Activated gamma-delta T cell treated with Interleukin-2 at 50 U/mL for 16 hours (primary cell): ENCODE data around the gene FCER1G.

Source experiments
- DNase-seq: peaks from one replicate; pipeline ENCODE4 v3.0.0-alpha.2; 2020

Gene FCER1G

DNA sequence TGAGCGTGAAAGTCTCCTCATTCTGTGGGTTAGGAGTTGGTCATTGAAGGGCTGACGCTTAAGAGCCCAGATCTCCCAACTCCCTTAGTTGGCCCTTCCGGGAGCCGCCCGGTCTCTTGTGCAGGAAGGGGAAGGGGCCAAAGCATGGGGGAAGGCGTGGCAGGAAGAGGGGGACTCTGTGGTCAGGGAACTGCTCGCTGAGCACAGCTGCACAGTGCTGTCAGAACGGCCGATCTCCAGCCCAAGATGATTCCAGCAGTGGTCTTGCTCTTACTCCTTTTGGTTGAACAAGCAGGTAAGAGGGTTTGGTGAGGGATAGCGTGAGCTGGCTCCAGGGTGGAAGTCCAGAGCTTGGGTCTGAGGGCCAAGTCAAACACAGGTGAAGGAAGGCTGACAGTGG is at the start of gene FCER1G:
Gene FCER1G (plus strand): TSS at position 220 of the 400 bp plus-strand sequence. CDS start 27 bp downstream, at position 247.
- no peak for DNase-seq

DNA sequence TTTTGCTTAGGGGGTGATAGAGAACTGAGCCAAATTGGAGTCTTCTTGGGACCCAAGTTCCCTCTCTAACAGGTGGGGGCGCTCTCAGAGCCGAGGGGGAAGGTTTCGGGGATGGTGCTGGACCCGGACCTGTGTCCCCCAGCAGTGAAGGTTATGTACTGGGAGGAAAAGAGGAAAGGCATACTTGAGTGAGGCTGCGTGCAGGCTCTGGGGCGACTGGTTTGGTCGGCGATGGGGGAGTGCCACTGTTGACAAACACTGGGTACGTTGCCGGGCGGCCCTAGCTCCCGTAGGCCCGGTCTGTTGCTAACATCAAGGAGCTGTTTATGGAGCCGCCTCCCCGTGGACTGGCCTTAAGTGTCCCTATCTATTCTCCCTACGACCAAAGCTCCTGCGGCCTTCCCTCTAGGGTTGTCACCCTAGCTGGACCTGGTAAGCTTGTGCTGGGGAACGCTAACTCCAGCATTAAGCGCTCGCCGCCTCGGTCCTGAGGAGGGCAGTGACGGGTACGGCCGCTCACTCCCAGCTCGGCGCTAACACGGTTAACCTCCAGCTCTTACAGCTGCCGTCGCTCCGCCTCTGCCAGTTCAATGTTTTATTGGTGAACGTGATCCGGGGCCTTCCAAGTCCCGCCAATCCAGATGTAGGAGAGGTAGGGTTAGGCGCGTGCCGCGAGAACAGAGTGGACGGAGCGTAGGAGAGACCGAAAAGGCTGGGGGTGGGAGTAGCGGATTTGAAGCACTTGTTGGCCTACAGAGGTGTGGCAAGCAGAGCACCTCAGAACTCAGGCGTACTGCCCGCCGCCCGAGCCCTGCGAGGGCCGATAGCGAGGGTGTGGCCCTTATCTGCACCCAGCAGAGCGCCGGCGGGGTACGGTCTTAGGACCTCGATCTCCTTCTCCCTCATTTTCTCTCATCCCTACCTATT is 49.1 kb upstream of the FCER1G start, which contains the start of gene PPOX:
Gene PPOX (plus strand): TSS at position 685 of the 927 bp plus-strand sequence. CDS start 422 bp downstream, outside the sequence.
- DNase-seq, result peak; percentile 91

DNA sequence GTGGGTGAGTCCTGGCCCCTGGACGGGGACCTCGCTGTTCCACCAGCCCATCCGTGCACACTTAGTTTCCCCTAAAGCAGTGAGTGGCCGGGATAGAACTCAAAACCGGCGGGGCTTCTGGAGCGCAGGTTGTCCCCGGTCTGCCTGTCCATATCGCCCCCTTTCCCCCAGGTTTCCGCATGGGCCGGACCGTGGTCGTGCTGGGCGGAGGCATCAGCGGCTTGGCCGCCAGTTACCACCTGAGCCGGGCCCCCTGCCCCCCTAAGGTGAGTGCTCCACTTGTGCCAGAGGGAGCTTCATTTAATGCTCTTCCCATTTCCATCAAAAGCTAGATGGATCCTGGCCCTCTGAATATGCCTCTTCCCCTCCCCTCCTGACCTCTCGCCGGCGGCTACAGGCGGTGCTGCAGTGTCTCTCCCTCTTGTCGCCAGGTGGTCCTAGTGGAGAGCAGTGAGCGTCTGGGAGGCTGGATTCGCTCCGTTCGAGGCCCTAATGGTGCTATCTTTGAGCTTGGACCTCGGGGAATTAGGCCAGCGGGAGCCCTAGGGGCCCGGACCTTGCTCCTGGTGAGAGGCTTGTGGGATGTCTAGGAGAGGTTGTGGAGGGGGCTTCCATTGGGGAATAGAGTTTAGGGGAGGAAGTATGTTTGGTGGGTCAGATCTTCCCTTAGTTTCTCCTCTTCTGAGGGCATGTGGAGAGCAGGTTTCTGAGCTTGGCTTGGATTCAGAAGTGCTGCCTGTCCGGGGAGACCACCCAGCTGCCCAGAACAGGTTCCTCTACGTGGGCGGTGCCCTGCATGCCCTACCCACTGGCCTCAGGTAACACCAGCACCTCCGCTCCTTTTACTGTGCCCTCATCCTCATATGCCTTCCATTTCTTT is 48.2 kb upstream of the FCER1G start:
- DNase-seq, result no peak

DNA sequence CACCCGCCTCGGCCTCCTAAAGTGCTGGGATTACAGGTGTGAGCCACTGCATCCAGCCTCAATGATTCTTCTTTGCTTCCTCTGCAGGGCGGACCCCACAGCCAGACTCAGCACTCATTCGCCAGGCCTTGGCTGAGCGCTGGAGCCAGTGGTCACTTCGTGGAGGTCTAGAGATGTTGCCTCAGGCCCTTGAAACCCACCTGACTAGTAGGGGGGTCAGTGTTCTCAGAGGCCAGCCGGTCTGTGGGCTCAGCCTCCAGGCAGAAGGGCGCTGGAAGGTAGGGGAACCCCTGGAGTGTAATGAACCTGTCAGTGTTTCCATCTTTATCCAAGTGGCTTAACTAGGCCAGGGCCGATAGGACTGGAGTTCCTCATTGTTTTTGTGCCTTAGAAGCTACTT is 46.2 kb upstream of the FCER1G start:
- no peak for DNase-seq

DNA sequence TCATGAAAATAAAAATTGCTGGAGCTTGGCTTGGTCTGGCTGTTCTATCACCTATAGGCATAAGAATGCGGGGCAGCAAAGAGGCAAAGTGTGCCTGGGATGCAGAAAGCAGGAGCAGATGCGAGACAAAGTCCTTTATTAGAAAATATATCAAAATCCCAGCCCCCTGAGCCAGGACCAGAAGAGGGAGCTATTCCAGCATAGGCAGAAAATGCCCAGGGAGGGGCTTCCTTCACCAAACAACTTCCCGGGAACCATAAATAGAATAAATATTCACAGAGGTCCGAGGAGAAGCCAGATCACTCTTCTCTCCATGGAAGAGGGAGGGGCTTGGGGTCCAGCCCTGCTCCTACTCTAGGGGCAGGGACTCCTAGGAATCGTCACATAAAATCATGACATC is 43.9 kb upstream of the FCER1G start:
- DNase-seq, result no peak

DNA sequence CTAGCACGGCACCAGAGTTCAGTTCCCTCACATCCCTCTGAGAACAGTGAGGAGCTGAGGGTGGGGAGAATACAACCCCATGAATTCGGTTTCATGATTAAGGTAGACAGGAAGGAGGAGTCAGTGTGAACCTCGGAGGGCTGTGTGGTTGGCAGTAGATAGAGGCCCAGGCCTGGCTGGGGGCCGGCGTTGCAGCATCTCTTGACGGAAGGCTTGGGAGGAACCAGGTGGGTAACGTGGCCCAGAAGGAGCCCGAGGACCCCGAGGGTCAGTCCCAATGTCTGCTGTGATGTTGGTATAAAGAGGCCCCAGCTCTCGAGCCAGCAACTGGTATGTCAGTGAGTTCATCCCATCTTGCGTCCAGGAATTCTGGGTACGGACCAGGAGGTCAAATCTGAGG is 43.4 kb upstream of the FCER1G start:
- no peak for DNase-seq

DNA sequence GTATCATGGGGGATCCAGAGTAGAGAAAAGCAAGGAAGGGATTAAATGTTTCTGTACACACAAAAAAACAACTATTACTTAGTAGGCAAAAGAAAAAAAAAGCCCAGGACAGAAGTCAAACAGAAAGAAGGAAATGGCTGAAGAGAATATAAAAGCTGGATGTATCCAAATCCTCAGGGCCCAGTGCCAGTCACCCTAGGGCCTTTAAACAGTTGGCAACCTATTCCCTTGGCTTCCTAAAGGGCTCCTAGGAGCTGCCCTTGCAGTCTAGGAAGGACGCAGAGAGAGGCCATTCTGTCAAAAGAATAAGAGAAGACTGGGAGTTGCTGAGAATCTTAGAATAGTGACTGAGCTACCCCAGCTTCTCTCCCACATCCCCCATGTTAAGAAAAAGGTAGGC is 42.7 kb upstream of the FCER1G start:
- no peak for DNase-seq

DNA sequence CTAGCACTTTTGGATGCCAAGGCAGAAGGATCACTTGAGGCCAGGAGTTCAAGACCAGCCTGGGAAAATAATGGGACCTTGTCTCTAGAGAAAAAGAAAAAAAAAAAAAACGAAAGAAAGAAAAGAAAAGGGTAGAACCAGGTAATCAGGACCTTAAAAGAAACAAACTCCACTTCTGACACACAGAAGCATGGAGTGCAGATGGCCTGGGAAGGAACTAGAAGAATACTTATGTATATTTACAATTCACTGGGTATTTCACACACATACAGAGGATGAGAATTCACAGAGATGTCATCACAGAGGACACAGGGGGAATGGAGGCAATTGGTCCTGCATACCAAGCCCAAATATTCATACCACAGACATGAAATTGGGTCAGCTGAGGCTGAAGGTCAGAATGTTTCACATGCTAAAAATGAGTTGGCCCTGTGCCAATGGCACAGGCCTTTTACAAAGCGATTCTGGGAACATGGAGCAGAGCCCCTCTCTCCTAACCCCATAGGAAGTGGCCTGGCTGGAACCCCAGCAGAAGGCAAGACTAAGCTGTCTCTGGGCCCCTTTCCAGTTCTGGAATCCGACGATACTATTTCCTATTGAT is 42.2 kb upstream of the FCER1G start:
- DNase-seq, result no peak

DNA sequence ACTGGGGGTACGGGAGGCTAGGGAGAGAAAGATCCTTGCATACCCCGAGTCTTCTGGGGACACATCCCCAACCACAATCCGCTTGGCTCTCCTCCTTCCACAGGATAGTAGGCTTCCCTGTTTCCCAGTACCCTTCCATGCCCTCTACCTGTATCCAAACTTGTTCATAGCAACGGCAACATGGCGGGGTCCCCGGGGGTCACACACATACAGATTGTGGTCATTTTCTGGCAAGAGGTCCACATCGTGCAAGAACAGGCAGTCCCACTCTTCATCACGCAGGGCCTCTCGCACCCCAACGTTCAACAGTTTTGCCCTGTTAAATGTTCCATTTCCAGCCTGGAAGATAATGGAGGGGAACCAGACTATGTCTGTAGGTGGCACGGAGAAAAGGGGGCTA is 41.4 kb upstream of the FCER1G start:
- no peak for DNase-seq

DNA sequence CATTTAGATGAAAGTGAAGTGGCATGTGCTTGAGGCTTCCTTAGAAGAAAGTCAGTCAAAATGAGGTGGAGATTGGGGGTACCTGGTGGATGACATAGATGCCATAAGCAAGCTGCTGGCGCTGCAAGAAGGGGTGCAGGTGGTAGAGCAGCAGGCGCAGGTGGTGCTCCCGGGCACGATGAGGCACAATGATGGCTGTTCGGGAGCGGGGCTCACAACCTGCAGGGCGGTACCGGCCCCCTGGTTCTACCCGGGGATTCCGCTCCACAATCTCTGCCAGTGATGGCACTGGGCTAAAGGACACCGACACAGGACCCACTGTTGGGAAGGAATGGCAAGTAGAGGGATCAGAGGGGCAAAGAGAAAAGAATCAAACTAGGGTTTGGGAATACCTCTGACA is 40.2 kb upstream of the FCER1G start:
- no peak for DNase-seq

DNA sequence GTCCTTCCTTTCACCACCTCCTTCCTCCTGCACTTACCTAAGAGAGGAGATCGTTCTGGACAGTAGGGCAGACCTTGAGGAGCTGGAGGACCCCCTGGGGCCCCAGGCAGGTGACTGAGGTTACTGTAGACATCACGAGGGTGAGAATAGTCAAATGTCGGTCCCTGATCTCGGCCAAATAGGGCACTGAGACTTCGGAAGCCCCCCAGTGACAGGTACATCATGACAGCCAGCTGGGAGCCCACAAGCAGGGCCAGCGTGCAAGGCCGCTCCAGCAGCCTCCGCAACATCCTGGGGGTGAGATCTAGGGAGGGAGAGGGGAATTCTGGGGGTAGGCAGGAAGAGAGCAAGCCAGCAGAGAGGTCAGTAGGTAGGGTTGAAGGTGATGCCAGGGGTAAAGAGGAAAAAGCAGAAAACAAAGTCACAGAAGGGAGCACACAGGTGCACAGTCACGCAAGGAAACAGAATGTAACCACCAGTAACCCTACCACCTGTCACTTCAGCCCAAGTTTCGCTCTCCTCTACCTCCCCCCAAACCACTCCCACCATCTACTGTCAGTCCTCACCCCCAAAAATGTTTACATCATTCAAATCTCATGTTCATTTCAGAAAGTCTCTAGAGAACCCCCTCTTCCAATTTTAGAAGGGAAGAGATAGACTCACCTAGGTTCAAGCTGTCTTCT is 39.2 kb upstream of the FCER1G start:
- DNase-seq, result no peak

DNA sequence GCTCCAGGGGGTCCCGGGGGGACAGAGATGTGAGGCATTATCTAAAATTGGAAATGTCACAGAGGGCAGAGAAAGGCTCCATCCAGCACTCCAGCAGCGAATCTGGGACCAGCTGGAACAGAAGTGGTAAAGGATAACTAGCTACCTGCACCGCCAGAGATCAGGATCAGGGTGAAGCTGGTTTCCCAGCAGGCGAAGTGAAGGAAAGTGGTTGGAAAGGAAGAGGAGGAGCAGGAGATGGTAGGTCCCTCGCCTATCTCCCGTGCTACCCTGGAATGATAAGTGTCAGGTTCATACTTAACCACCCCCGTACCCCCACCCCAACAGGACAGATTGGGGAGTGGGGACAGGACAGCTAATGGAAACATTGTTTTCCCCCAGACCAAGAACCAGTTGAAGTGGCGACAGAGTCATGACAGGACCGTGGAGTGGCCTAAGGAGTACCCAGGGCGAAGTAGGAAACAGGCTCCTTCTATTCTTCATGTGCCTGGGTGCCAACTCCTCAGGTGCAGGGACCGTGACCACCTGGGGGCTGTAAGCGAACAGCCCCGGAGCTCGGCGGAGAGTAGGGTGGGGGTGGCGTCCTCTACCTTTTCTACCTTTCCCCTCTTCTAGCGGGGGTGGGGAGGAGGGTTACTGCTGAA is 38.5 kb upstream of the FCER1G start:
- no peak for DNase-seq

DNA sequence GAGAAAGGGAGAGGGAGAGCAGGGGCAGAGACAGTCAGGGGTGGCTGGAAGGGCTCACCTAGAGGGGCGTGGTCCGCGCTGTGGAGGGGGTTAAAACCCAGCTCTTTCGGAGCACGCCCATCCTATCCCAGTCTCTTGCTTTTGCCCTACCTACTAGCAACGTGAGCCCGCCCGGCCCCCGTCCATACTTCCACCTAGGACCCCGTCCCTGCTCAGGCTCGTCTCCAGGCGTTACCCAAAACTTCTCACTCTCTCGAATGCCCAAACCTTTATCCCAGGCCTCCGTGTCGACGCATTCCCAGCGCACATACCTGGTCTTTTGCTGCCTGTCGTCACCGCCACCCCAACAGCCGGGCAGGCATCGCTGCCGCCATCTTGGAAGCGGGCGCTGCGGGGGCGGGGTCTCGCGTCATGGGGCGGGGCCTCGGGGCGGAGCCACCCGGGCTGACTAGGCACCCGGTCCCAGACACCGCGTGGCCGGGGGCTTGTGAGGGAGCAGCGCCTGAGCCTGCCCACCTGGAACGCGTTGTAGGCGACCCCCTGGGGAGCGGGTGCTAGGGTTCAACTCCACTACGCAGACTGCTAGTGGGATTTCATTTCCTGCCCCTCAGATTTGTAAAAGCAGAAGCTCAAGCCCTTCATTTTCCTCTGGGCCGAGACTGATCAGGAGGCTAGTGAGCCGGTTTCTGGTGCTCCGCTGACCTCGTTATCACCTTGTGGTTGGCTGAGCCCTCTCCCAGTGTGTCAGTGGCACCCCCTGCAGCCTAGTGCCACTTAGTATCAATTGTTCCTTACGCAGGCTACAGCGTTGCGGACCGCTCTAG is 37.8 kb upstream of the FCER1G start, which contains the start of gene B4GALT3:
Gene B4GALT3 (minus strand): TSS at position 396 of the 824 bp plus-strand sequence. CDS start 1,447 bp downstream, outside the sequence.
- peak; percentile 93 for DNase-seq

DNA sequence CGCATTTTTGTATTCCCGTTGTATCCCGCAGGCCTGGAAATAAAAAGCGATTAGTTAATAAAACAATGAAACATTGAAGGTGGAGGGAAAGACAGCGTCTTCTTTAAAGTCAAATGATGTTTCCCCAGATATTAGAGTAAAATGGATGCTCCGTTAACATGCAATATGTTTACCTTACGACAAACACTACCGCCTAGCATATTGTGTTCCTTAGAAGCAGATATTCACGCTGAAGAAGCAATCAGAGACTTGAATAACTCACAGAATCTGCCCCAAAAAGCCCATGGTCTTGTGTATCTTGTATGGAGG is 37.2 kb upstream of the FCER1G start:
- DNase-seq, result no peak

DNA sequence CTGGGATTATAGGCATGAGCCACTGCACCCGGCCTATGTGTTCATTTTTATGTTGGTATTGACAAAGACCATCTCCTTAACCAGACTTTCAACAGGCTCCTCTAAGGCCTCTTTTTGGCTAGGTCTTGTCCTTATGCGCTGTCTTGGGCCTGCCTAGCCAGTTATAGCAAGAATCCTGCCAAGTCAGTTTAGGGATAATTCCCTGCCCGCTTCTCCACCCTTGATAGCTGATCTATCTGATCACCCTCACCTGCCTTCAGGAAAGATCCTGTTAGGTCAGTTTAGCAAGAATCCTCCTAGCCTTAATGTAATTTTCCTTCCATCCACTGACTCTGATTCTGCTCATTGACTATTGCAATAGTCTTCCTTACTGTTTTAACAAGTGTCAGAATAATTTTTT is 35.4 kb upstream of the FCER1G start:
- DNase-seq, result no peak

DNA sequence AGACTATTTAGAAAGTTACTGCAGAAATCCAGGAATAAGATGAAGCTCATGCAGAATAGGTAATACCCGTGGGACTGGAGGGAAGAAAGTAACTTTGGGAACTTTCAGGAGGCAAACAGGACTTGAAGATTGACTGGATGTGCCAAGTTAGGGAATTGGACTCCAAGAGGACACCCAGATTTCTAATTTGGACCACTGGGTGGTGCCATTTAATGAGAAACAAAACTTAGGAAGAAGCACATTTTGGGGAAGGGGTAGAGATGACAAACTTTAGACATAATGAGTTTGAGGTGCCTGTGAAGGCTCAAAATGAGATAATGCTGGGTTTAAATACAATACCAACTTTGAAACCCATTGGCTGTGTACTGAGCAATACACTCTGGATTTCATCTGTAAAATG is 34.5 kb upstream of the FCER1G start:
- DNase-seq, result no peak

DNA sequence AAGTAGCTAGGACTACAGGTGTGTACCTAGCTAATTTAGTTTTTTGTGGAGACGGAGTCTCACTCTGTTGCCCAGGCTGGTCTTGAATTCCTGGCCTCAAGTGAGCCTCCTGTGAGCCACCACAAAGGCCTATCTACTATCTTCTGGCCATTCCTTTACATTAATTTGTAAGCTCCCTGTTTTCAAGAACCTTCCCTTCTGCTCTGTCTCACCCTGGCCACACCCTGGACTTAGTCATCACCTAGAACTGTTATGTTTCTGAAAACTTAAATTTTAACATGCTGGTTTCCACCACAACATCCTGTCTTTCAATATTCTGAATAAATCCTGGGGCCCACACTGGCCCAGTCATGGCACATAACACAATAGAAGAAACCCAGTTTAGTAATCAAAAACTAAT is 32.9 kb upstream of the FCER1G start:
- DNase-seq, result peak; percentile 64

DNA sequence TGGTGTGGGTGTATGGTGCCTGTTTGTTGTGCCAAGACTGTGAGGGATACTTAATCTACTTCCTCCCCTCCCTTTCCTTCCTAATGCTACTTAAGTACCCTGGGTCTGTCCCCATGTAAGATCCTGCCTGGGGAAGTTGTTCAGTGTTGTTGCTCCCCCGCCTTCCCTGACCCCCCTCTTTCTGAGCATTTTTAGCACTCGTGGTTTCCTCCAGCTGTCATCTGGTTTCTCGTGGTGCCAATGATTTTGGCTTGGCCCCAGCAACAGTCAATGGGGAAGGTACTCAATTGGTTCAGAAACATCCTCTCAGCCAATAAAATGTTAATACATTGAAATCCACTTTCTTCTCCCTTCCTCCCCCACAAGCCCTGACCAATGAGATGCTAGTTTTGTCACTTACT is 29.8 kb upstream of the FCER1G start:
- peak; percentile 75 for DNase-seq

DNA sequence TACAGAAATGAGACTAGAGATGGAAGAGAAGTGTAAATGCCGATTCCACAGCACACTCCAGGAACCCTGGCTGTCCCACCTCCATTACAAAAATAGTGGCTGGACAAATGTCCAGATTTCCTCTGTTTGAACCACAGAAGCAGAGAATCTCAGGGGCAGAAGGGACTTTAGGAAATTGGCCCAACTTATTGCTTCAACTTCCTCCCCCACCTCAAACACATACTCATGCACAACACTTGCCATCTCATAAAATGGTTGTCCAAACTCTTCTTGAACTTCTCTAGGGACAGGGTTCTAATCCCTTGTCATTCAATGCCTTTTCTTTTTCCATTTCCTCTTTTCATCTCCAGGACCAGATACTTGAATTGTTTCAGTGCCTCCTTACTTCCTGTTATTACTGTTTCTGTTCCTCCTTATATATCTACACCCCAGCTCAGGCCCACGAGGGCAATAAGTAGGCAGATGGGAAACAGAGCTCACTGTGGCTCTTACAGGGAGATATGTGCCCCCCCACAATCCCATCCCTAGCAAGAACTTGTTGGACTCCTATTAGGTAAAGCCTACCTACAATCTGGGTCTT is 29.3 kb upstream of the FCER1G start:
- DNase-seq, result no peak

DNA sequence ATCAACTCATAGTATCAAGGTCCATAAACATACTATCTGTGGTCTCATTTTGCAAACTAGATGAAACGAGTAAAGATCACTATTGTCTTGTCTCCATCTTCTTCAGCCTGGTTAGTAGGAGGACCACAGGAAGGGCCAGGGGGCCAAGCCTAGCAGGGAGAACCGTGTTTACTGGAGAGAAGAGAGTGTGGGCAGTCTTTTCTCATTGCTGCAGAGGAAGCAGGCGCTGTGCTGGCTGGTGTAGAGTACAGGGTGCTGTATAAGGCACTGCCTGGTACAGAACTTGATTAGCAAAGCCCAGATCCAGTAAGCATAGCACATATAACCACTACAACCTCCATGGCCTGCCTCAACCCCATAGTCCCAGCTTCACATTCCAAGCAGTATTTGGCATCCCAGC is 27.8 kb upstream of the FCER1G start:
- DNase-seq, result no peak

DNA sequence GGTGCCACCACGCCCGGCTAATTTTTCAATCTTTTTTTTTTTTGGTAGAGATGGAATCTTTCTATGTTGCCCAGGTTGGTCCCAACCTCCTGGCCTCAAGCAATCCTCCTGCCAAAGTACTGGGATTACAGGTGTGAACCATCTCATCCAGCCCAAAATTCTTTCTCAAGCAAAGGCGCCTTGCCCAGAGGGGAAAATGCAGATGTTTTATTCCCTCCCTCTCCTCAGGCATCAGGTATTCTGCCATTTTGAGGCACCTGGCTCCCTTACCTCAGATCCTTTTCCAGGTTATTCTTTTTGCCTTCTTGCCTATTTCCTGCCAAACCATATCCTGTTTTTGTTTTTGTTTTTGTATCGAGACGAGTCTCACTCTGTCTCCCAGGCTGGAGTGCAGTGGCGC is 26.7 kb upstream of the FCER1G start:
- DNase-seq, result no peak
